Right lobe of liver (tissue), 6 donors: ENCODE measurements around the gene GPR17. TPM values are rescaled to one million over a fixed set of nuclear protein-coding genes. Genes with fewer than 3 reads are reported as not detected.

Experiments used
- ATAC-seq, 4 donors: fragments of 200-7000 bp; cut with Tn5 transposase; one replicate each; pipeline ENCODE4 v1.9.1; 2020; ENCODE audit warnings: mild to moderate bottlenecking in 4 of 4, moderate library complexity in 4 of 4
- DNase-seq, 3 donors: peaks; one replicate each; pipeline ENCODE4 v3.0.0-alpha.2; 2020
- H3K27ac ChIP-seq, 3 donors: fragments of 200-600 bp; one replicate each; pipeline ENCODE4 v1.8.0; 2022
- H3K27me3 ChIP-seq, 2 donors: fragments of 200-600 bp; one replicate each; pipeline ENCODE4 v1.8.0; 2022
- H3K36me3 ChIP-seq, 4 donors: fragments of 200-600 bp; sonication (generic) in 1 of 4; one replicate each; pipeline versions ENCODE4 v1.5.1 to v1.8.0; 2017 to 2022; ENCODE audit warnings: control low read depth in 1 of 4
- H3K4me1 ChIP-seq, 4 donors: fragments of 200-600 bp; sonication (generic) in 1 of 4; one replicate each; pipeline versions ENCODE4 v1.5.1 to v1.8.0; 2017 to 2022; ENCODE audit warnings: control low read depth in 1 of 4
- H3K4me3 ChIP-seq, 3 donors: fragments of 200-600 bp; one replicate each; pipeline ENCODE4 v1.8.0; 2022
- H3K9me3 ChIP-seq, 4 donors: fragments of 200-600 bp; sonication (generic) in 1 of 4; one replicate each; pipeline versions ENCODE4 v1.5.1 to v1.8.0; 2017 to 2022; ENCODE audit warnings: control low read depth in 1 of 4
- POLR2A ChIP-seq: fragments of 450-650 bp; IDR thresholded peaks from one replicate; pipeline ENCODE4 v1.6.1; 2017; ENCODE audit warnings: antibody characterized with exemption, mild to moderate bottlenecking
- WGBS: methylation state at CpG from one replicate; pipeline ENCODE4 v1.1.6; 2018; ENCODE audit warnings: low coverage, low lambda C conversion rate; ENCODE audit not compliant: insufficient coverage; ENCODE audit errors: missing lambda C conversion rate; 5-methylcytosine and 5-hydroxymethylcytosine counted together
- intact Hi-C, 2 donors: fragments of 100-400 bp; cut with DNase I; formaldehyde crosslinking; loops; one replicate each; pipeline versions ENCODE4 v1.11.2 to v1.14.1; 2022
- total RNA-seq, 6 experiments: library from RNA; depleted of rRNA in 2 of 6; stranded (reverse); fragments of >200 nt in 2 of 6; fragmentation: NEBNext Ultra II Directional in 3 of 6; extraction: Animal tissue kit (Norgen Biotek cat#: 25700) in 3 of 6; gene quantifications; one replicate each; pipeline versions ENCODE4 v1.1.0 to v1.2.4, GENCODE V29; 2016 to 2023
- TF ChIP-seq, protein P1 (sequence below), 4 donors: fragments of 200-600 bp in 3 of 4; fragments of 450-650 bp in 1 of 4; IDR thresholded peaks; one replicate each; pipeline versions ENCODE4 v1.5.1 to v1.8.0; 2016 to 2022; ENCODE audit warnings: antibody characterized with exemption in 4 of 4, mild to moderate bottlenecking in 2 of 4
- donor health status: DM: no; HTN: yes; CAD: no.
- donor health status: DM: no; HTN: no; CAD: no.
- donor health status: DM: no; HTN: no; CAD: no.
- donor health status: DM: no; HTN: yes; CAD: no.
- donor health status: DM: no; HTN: yes; CAD: no.

Gene GPR17
- total RNA-seq, 6 experiments from 2014 or later = not detected

DNA sequence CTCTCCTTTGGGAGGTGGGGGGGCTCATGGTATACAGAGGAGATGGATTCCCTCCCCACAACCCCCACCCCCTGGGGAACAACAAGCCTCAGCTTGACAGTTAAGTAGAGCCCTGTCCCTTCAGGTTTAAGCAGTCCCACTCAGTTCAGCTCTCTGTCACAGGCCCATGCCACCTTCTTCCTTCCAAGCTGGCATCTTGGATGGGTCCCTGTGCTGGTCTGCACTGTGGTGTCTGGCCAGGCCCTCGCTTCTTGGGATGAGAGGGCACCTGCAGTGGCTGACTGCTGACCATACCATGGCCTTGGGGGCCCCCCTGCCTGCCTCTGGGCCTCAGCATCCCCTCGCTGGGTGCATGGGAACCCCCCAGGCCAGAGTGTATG, 20.4 kb upstream of the GPR17 start:
- Histone ChIP-seq H3K4me1 (no peaks in the 10 kb centered on the region), H3K9me3 (no peaks in the 10 kb centered on the region), H3K36me3 (no peaks in the 10 kb centered on the region), H3K27ac (no peak overlapping the region), H3K4me3 (no peak overlapping the region), H3K27me3 (no peaks in the 10 kb centered on the region)
- ATAC-seq (no peak), DNase-seq (peak in 1 of 3 donors; percentile 22)
- 61% methylated on average over 2 of the region's 2 CpGs for WGBS
- intact Hi-C loops = no loop called here
- TF ChIP-seq POLR2A = no peak
- TF ChIP-seq, protein P1, sequence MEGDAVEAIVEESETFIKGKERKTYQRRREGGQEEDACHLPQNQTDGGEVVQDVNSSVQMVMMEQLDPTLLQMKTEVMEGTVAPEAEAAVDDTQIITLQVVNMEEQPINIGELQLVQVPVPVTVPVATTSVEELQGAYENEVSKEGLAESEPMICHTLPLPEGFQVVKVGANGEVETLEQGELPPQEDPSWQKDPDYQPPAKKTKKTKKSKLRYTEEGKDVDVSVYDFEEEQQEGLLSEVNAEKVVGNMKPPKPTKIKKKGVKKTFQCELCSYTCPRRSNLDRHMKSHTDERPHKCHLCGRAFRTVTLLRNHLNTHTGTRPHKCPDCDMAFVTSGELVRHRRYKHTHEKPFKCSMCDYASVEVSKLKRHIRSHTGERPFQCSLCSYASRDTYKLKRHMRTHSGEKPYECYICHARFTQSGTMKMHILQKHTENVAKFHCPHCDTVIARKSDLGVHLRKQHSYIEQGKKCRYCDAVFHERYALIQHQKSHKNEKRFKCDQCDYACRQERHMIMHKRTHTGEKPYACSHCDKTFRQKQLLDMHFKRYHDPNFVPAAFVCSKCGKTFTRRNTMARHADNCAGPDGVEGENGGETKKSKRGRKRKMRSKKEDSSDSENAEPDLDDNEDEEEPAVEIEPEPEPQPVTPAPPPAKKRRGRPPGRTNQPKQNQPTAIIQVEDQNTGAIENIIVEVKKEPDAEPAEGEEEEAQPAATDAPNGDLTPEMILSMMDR (IDR thresholded peaks at IDR 0.05) = no peak

DNA sequence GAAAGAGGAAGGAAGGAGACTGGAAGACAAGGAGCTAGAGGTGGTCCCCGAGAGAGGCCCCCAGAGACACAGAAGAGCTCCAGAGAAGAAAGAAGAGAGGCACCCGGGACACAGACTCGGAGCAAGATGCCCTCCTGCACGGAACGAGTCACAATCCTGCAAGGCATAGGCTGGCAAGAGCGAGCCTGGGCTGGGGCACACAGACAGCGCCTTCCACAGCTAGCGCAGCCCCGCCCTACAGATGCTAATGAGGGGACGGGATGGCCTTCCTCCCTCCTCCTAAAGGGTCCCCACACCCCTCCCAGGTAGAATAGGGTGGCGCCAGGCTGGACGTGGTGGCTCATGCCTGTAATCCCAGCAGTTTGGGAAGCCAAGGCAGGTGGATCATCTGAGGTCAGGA, 19.8 kb upstream of the GPR17 start:
- DNase-seq = peak in 1 of 3 donors; percentile 21
- Histone ChIP-seq H3K27ac (no peak overlapping the region), H3K36me3 (no peaks in the 10 kb centered on the region), H3K4me1 (no peaks in the 10 kb centered on the region), H3K9me3 (no peaks in the 10 kb centered on the region), H3K27me3 (no peaks in the 10 kb centered on the region), H3K4me3 (no peak overlapping the region)
- TF ChIP-seq POLR2A = no peak
- TF ChIP-seq, protein P1 (IDR thresholded peaks at IDR 0.05) = no peak
- intact Hi-C loops = no loop called here
- no peak for ATAC-seq
- WGBS = 73% methylated on average over 4 of the region's 12 CpGs

DNA sequence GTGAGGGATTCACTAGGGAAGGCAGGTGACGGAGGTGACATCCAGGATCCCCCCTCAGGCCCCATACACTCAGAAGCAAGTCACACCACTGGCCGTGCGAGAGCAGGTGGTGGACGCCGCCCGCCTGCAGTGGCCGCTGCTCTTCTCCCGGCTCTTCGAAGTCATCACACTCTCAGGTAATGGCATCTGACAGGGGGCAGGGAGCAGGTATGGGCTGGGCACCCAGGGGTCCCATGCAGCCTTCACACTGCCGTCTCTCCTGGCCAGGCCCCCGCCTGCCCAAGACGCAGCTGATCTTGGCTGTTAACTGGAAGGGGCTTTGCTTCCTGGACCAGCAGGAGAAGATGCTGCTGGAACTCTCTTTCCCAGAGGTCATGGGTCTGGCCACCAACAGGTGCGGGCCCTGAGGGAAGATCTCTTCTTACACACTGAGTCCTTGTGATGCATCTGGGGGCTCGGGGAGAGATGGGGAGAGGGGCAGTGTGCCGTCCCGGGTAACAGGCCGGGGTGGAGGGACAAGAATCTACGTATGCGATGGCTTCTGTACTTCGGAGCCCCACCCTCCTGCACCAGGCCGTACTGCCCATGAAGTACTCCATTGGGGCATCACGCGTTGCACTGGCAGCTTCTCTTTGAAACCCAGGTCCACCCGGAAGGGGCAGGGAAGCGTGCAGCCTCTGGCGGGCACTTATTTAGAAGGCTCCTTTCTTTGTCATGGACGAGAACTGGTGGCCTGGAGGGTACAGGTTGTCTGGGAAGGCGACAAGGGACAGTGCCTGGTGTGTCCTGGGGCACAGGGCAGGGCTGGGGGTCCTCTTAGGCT, 18.8 kb upstream of the GPR17 start:
- no peak overlapping the region for H3K27ac ChIP-seq

DNA sequence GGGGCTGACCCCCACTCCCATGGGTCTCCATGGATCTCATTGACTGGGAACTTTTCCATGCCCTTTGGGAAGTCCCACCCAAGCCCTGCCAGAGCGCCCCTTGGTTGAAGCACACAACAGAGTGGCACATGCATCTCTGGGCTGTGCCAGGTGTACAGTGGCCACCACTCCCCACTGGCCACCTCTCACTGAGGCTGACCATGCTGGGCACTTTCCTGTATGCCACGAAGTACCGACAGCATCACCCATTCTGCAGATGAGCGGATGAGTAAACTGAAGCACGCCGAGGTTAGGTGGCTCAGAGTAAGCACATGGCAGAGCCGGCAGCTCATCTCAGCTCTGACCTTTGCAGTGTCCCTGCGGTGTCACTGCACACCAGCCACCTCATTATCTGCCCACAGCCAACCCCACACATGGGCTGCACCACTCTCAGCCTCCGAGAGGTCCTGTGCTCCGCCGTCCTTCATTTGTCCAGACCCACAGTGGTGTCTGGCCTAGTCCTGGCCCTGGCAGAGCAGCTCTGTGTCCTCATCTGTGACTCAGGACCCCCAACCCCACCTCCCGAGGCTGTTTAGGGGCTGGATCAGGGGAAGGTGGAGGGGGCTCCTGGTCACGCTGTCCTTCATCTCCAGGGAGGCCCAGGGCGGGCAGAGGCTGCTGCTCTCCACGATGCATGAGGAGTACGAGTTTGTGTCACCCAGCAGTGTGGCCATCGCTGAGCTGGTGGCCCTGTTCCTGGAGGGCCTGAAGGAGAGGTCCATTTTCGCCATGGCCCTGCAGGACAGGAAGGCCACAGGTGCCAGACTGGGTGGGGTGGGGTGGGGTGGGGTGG, 18.0 kb upstream of the GPR17 start:
- no peak overlapping the region for H3K27ac ChIP-seq
- 50% methylated on average over 2 of the region's 18 CpGs for WGBS
- no peaks in the 10 kb centered on the region for H3K4me1 ChIP-seq
- intact Hi-C loops = no loop called here
- TF ChIP-seq POLR2A = no peak
- TF ChIP-seq, protein P1 (IDR thresholded peaks at IDR 0.05) = no peak
- no peak overlapping the region for H3K4me3 ChIP-seq
- ATAC-seq (no peak), DNase-seq (peak in 2 of 3 donors; percentile 14 to 40)
- no peaks in the 10 kb centered on the region for H3K36me3 ChIP-seq
- no peaks in the 10 kb centered on the region for H3K9me3 ChIP-seq
- no peaks in the 10 kb centered on the region for H3K27me3 ChIP-seq

More for the DNA sequence above, 18.8 kb upstream of the GPR17 start:
- no peaks in the 10 kb centered on the region for H3K36me3 ChIP-seq
- WGBS = 70% methylated on average over 7 of the region's 28 CpGs
- TF ChIP-seq, protein P1 (IDR thresholded peaks at IDR 0.05) = no peak
- TF ChIP-seq POLR2A = no peak
- DNase-seq (peak in 2 of 3 donors; percentile 12 to 46), ATAC-seq (no peak)
- no peak overlapping the region for H3K4me3 ChIP-seq
- H3K27me3 ChIP-seq = no peaks in the 10 kb centered on the region
- no peaks in the 10 kb centered on the region for H3K4me1 ChIP-seq
- intact Hi-C loops = no loop called here
- H3K9me3 ChIP-seq = no peaks in the 10 kb centered on the region
